ENCODE results near the gene MREG.

GRCh38 chr2:216049452-216049851 is 36.1 kb upstream of the MREG start:
- TF ChIP-seq BRCA1 (IDR thresholded peaks at IDR 0.05), result no peak
- no peak for TF ChIP-seq BRCA1 (CRISPR knock-in tag; IDR thresholded peaks at IDR 0.05)
- TF ChIP-seq NRF1 (conservative IDR thresholded peaks at IDR 0.05 in 1 of 2, IDR thresholded peaks at IDR 0.05 in 1 of 2), result no peak
- no peak for TF ChIP-seq CTCF (IDR thresholded peaks at IDR 0.05 in 2 of 3, conservative IDR thresholded peaks at IDR 0.05 in 1 of 3; ENCODE audit: insufficient read depth in 2 of 3, low read depth in 1 of 3, low read length in 3 of 3)
- no peak for TF ChIP-seq MAX (CRISPR knock-in tag; IDR thresholded peaks at IDR 0.05)
- TF ChIP-seq RAD21 (CRISPR knock-in tag; conservative IDR thresholded peaks at IDR 0.05 in 1 of 2, IDR thresholded peaks at IDR 0.05 in 1 of 2), result no peak
- no peak for TF ChIP-seq SIRT6 (IDR thresholded peaks at IDR 0.05; ENCODE audit: low read depth, low read length)
- no peak for TF ChIP-seq ZNF175 (CRISPR knock-in tag; IDR thresholded peaks at IDR 0.05; ENCODE audit: low read depth)

All from K562 (cell line).